Keratinocyte (primary cell): ENCODE data around the gene RAB42. TPM values are rescaled to one million over a fixed set of nuclear protein-coding genes. Genes with fewer than 3 reads are reported as not detected.

ENCODE experiments used
- DNase-seq: peaks from one replicate; pipeline ENCODE4 v3.0.0-alpha.2; 2011; ENCODE audit warnings: low read depth, missing footprints, low spot score
- FAIRE-seq: peaks from 2 replicates; lab custom pipeline; 2011; peaks lifted over from hg19 to GRCh38; lab: Jason Lieb, UNC
- H2AFZ ChIP-seq: 2 replicates; pipeline ENCODE4 v1.6.0; 2012; ENCODE audit warnings: low read length, control low read depth, inconsistent platforms; ENCODE audit not compliant: control insufficient read depth
- H3K27ac ChIP-seq: 2 replicates; pipeline ENCODE4 v1.5.1; 2011; ENCODE audit warnings: low read length; ENCODE audit not compliant: control insufficient read depth, insufficient read depth
- H3K27me3 ChIP-seq: 3 replicates; pipeline ENCODE4 v1.6.0; 2011; ENCODE audit warnings: low read length; ENCODE audit not compliant: control insufficient read depth, insufficient read depth; ENCODE audit errors: extremely low read depth
- H3K36me3 ChIP-seq, 2 experiments: 2 replicates in 1 of 2; 3 replicates in 1 of 2; pipeline ENCODE4 v1.5.1; 2011; ENCODE audit warnings: low read length in 2 of 2, mild to moderate bottlenecking in 1 of 2; ENCODE audit not compliant: control insufficient read depth in 2 of 2, insufficient read depth in 2 of 2; ENCODE audit errors: extremely low read depth in 1 of 2
- H3K4me1 ChIP-seq: 3 replicates; pipeline ENCODE4 v1.5.1; 2011; ENCODE audit warnings: low read length; ENCODE audit not compliant: control insufficient read depth, insufficient read depth; ENCODE audit errors: extremely low read depth
- H3K4me2 ChIP-seq: 3 replicates; pipeline ENCODE4 v1.6.0; 2011; ENCODE audit warnings: low read depth, low read length; ENCODE audit not compliant: control insufficient read depth, insufficient read depth; ENCODE audit errors: extremely low read depth
- H3K4me3 ChIP-seq, 3 experiments: fragments of 200-600 bp in 1 of 3; sonication (generic) in 1 of 3; 2 replicates in 2 of 3; 3 replicates in 1 of 3; pipeline ENCODE4 v1.5.1; 2011 to 2016; ENCODE audit warnings: low read length in 3 of 3, mild to moderate bottlenecking in 3 of 3, control low read depth in 2 of 3, inconsistent platforms in 1 of 3, low read depth in 1 of 3, mixed read lengths in 1 of 3, mixed run types in 1 of 3, moderate library complexity in 1 of 3; ENCODE audit not compliant: control insufficient read depth in 2 of 3, insufficient read depth in 2 of 3; ENCODE audit errors: extremely low read depth in 1 of 3
- H3K79me2 ChIP-seq: 2 replicates; pipeline ENCODE4 v1.6.0; 2012; ENCODE audit warnings: low read length; ENCODE audit not compliant: control insufficient read depth, insufficient read depth
- H3K9ac ChIP-seq: 3 replicates; pipeline ENCODE4 v1.6.0; 2011; ENCODE audit warnings: low read length; ENCODE audit not compliant: control insufficient read depth, insufficient read depth; ENCODE audit errors: extremely low read depth
- H3K9me1 ChIP-seq: 3 replicates; pipeline ENCODE4 v1.6.0; 2011; ENCODE audit warnings: low read length; ENCODE audit not compliant: control insufficient read depth, insufficient read depth; ENCODE audit errors: extremely low read depth
- H3K9me3 ChIP-seq: 2 replicates; pipeline ENCODE4 v1.5.1; 2012; ENCODE audit warnings: low read depth, low read length; ENCODE audit not compliant: control insufficient read depth
- H4K20me1 ChIP-seq: 3 replicates; pipeline ENCODE4 v1.6.0; 2011; ENCODE audit warnings: low read length; ENCODE audit not compliant: control insufficient read depth, insufficient read depth; ENCODE audit errors: extremely low read depth
- CTCF ChIP-seq, 3 experiments: IDR thresholded peaks in 1 of 3; conservative IDR thresholded peaks in 1 of 3; optimal IDR thresholded peaks in 1 of 3; 2 replicates in 2 of 3; 3 replicates in 1 of 3; pipeline versions ENCODE3 to v1.5.1; 2011; ENCODE audit warnings: low read length in 3 of 3, mild to moderate bottlenecking in 3 of 3, moderate library complexity in 2 of 3, control low read depth in 1 of 3, inconsistent platforms in 1 of 3; ENCODE audit not compliant: insufficient read depth in 2 of 3; ENCODE audit errors: extremely low read depth in 1 of 3
- EZH2 ChIP-seq: IDR thresholded peaks from one replicate; pipeline ENCODE4 v1.6.1; 2012; ENCODE audit warnings: inconsistent platforms, mild to moderate bottlenecking, low read length, moderate library complexity
- dilution Hi-C: fragments of 300-500 bp; cut with MboI; formaldehyde crosslinking; loops from one replicate; pipeline ENCODE4 v1.7.0; 2020; ENCODE audit warnings: low sequenced_read_pairs; ENCODE audit not compliant: extremely low pct_ligation_motif_present
- polyA plus RNA-seq, 5 experiments: library from polyadenylated mRNA; depleted of rRNA in 3 of 5; stranded (reverse) in 3 of 5; stranded (forward) in 1 of 5; unstranded in 1 of 5; fragments of >200 nt; gene quantifications; 1 replicate in 1 of 5; 2 replicates in 3 of 5; 3 replicates in 1 of 5; pipeline versions ENCODE4 v1.2.1 to v1.2.3, GENCODE V29; 2011 to 2012; ENCODE audit warnings: missing spikeins in 2 of 5, low read depth in 1 of 5, low replicate concordance in 1 of 5

RAB42 gene
- polyA plus RNA-seq, 1 donor (not counting 4 experiments of a cell fraction or from before 2014, with no cell fraction given): 0.05 TPM

- no peak for TF ChIP-seq EZH2
- TF ChIP-seq CTCF (optimal IDR thresholded peaks at IDR 0.05 in 1 of 3, IDR thresholded peaks at IDR 0.05 in 1 of 3, conservative IDR thresholded peaks at IDR 0.05 in 1 of 3; ENCODE audit: extremely low read depth in 1 of 3, insufficient read depth in 2 of 3, low read length in 3 of 3): no peak
- no peaks in the 10 kb centered on the region for H3K9me1 ChIP-seq
- peak; percentile 81 for DNase-seq
- no peaks in the 10 kb centered on the region for H4K20me1 ChIP-seq
- peak within 1 kb of the TSS; percentile 78 to 99 (median 96) for H3K4me3 ChIP-seq
- peak within 1 kb of the TSS; percentile 98 for H2AFZ ChIP-seq
- H3K27me3 ChIP-seq: no peaks in the 10 kb centered on the region
- FAIRE-seq: no peak
- peaks cover 2% of the 10 kb centered on the region for H3K79me2 ChIP-seq
- dilution Hi-C loops: no loop called here
- H3K27ac ChIP-seq: peak within 1 kb of the TSS; percentile 89
- H3K4me1 ChIP-seq: peaks cover 7% of the 10 kb centered on the region
- H3K36me3 ChIP-seq: peaks cover 0 to 4% of the 10 kb centered on the region in 2 experiments
- H3K4me2 ChIP-seq: peak within 1 kb of the TSS; percentile 94
- H3K9ac ChIP-seq: peak within 1 kb of the TSS; percentile 95
- no peaks in the 10 kb centered on the region for H3K9me3 ChIP-seq
Observed at GRCh38 chr1:28552758-28553663, 39.1 kb upstream of the RAB42 start, which contains the start of gene TRNAU1AP. Gene TRNAU1AP (plus strand): TSS chr1:28553085. CDS start chr1:28553111, 26 bp downstream.

GRCh38 chr1:28560886-28561285, 31.2 kb upstream of the RAB42 start:
- Histone ChIP-seq H3K9me3 (no peaks in the 10 kb centered on the region), H3K27ac (no peak overlapping the region), H4K20me1 (no peaks in the 10 kb centered on the region), H3K9ac (no peak overlapping the region), H3K4me1 (no peaks in the 10 kb centered on the region), H3K79me2 (no peaks in the 10 kb centered on the region), H3K4me3 (no peak overlapping the region), H3K4me2 (no peak overlapping the region), H2AFZ (no peak overlapping the region), H3K9me1 (no peaks in the 10 kb centered on the region), H3K36me3 (peaks cover 13 to 29% of the 10 kb centered on the region in 2 experiments), H3K27me3 (no peaks in the 10 kb centered on the region)
- TF ChIP-seq CTCF (optimal IDR thresholded peaks at IDR 0.05 in 1 of 3, IDR thresholded peaks at IDR 0.05 in 1 of 3, conservative IDR thresholded peaks at IDR 0.05 in 1 of 3; ENCODE audit: extremely low read depth in 1 of 3, insufficient read depth in 2 of 3, low read length in 3 of 3) (no peak), EZH2 (no peak)
- FAIRE-seq (no peak), DNase-seq (no peak)
- dilution Hi-C loops: no loop called here
